Measurements from ENCODE around the gene TLR10.

Gene TLR10

GRCh38 chr4:38765382-38765781 lies 17.4 kb downstream of the TLR10 start:
- DNase-seq, result no peak

GRCh38 chr4:38764277-38764676 lies 18.5 kb downstream of the TLR10 start:
- no peak for DNase-seq

- DNase-seq, result no peak
Observed at GRCh38 chr4:38762560-38762959, 20.2 kb downstream of the TLR10 start.

GRCh38 chr4:38759790-38760122 lies 23.0 kb downstream of the TLR10 start:
- no peak for DNase-seq

GRCh38 chr4:38759113-38759789 lies 23.5 kb downstream of the TLR10 start:
- DNase-seq, result peak in 1 of 2 experiments; percentile 30

- DNase-seq, result peak in 1 of 2 experiments; percentile 8
Observed at GRCh38 chr4:38757945-38758600, 24.7 kb downstream of the TLR10 start.

GRCh38 chr4:38752941-38753806 lies 29.6 kb downstream of the TLR10 start:
- peak in 1 of 2 experiments; percentile 4 for DNase-seq

- DNase-seq, result no peak
Observed at GRCh38 chr4:38752372-38752940, 30.3 kb downstream of the TLR10 start.

- DNase-seq, result no peak
Observed at GRCh38 chr4:38751341-38752010, 31.3 kb downstream of the TLR10 start.

- DNase-seq, result no peak
Observed at GRCh38 chr4:38749336-38749735, 33.5 kb downstream of the TLR10 start.

- DNase-seq, result no peak
Observed at GRCh38 chr4:38747629-38748028, 35.2 kb downstream of the TLR10 start.

GRCh38 chr4:38745881-38746280 lies 36.9 kb downstream of the TLR10 start:
- no peak for DNase-seq

- DNase-seq, result no peak
Observed at GRCh38 chr4:38743866-38744265, 38.9 kb downstream of the TLR10 start.

GRCh38 chr4:38740303-38740702 lies 42.5 kb downstream of the TLR10 start:
- no peak for DNase-seq

GRCh38 chr4:38738940-38739803 lies 43.6 kb downstream of the TLR10 start:
- DNase-seq, result no peak

- no peak for DNase-seq
Observed at GRCh38 chr4:38735870-38736269, 46.9 kb downstream of the TLR10 start.

- no peak for DNase-seq
Observed at GRCh38 chr4:38734911-38735310, 47.9 kb downstream of the TLR10 start.

GRCh38 chr4:38734446-38734845 lies 48.3 kb downstream of the TLR10 start:
- DNase-seq, result no peak

GRCh38 chr4:38733663-38734062 lies 49.1 kb downstream of the TLR10 start:
- no peak for DNase-seq

- peak in 1 of 2 experiments; percentile 62 for DNase-seq
Observed at GRCh38 chr4:38730830-38731646, 51.8 kb downstream of the TLR10 start.

- DNase-seq, result no peak
Observed at GRCh38 chr4:38730493-38730829, 52.3 kb downstream of the TLR10 start.

Data from SW 1271 (cell line).